ENCODE data around the gene COX19.
A peak's percentile ranks its signal among the peaks of the same experiment; 100 is the strongest.

The COX19 gene, protein sequence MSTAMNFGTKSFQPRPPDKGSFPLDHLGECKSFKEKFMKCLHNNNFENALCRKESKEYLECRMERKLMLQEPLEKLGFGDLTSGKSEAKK

DNA sequence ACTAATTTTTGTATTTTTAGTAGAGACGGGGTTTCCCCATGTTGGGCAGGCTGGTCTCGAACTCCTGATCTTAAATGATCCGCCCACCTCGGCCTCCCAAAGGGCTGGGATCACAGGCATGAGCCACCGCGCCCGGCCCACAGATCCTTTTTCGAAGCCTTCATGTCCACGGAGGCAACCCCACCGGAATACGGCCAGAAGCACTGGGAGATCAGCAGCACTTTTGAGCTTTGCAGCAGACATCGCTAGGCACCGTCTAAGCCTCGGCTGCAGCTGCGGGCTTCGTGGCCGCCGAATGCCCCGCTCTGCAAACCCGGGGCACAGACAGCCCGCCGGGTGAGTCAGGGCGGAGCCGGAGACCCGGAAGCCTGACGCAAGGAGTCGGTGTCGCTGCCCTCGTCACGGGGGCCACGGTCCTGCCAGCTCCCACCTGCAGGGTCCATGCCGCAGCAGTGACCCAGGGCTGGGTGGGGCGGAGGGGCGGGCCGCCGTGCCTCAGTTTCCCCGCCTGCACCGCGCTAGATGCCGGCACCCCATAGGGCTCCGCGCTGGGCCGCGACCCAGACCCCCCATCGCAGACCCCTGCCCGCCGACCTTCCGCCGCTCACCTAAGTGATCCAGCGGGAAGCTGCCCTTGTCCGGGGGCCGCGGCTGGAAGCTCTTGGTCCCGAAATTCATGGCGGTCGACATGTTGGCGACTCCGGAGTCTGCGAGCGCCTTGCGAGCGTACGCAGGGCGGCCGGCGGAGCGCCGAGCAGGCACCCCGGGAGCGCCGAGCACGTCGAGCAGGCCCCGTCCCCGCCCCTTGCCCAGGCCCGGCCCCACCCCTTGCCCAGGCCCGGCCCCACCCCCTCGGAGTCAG, at the start of gene COX19:
TSS of gene COX19 (minus strand) at position 730 of the 862 bp plus-strand sequence. CDS start at position 690, 40 bp downstream.
- DNase-seq (ENCODE audit: low read depth), result peak; percentile 39

DNA sequence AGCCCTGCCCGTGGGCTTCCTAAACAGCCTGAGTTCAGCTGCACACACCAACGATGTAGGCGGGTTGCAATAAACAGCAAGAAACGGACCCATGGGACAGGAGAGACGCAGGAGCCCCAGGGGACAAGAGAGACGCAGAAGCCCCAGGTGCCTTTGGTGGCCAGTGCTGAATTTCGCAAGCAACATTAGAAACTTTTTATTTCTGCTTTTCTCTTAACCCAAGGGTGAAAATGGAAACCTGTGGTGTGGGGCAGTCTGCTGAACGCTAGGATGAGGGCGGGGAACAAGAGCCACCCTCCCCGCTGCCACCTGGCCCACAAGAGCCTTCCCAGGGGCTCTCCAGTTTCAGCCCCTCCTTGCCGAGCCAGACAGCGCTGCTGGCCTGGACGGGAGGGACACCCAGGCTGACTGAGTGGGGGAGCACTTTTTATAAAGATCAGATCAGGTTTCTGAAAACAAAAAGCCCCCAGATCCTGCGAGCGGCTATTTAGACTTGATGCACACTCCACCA, 49.0 kb upstream of the COX19 start:
- DNase-seq (ENCODE audit: low read depth), result no peak

DNA sequence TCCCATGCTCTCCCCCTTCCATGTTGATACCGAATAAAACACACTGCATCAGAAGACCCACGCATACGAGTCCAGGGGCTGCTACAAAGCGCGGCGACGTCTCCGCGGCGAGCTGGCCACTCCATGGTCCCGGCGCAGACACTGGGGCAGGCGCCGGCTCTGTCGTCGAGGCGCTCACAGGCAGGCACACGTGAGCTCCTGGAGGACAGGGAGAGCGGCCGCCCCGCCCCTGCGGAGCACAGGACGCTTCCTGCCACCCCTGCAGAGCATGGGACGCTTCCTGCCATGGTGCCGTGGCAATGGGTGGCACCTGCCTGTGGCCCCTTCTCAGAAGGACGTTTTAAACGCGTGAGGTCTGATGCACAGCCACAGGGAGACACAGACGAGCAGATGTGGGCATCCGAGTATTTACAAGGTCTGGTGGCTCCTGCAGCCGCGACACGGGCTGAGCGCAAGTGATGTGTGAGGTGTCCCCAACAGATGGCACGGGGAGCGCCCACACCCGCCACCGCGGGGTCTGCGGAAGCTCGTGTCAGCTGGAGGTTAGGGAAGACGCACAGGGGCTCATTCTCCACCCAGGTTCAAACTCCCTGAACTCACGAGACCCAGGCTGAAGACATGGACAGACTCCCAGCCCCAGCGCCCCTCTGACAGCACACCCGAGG, 47.6 kb upstream of the COX19 start:
- DNase-seq (ENCODE audit: low read depth), result no peak

DNA sequence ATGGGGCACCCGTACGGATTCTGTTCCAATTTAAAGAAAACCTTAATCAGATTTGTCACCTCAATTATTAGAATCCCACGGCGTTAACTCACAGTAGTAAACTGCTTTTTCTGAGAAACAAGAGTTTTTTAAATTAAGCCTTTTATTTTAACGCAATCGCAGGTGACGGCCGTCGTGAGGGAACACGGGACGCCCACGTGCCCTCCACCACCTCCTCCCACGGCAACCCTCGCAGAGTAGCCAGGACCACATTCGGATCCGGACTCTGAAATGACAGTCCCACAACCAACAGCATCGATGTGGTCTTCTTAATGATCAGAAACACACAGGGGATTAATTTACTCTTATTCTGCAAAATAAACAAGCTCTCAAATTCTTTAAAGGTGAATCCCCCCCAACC, 47.0 kb upstream of the COX19 start:
- DNase-seq (ENCODE audit: low read depth), result no peak

DNA sequence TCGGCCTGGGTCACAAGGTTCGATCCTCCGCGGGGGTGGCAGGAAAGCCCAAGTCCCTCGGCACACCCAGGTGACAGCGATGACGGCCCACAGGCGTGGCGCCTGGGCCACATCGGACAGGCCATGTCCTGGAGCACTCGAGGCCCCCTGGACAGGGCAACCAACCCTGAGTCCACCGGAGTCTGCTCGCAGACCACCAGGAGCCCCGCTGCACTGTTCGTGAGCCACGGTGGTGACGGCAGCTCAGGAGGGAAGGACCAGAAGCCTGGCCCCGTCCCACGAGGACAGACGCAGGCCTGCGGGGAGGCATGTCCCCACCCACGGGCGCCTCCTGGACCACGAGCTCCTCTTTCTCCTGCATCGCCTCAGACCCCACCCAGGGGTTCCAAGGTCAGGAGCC, 46.6 kb upstream of the COX19 start:
- DNase-seq (ENCODE audit: low read depth), result no peak

DNA sequence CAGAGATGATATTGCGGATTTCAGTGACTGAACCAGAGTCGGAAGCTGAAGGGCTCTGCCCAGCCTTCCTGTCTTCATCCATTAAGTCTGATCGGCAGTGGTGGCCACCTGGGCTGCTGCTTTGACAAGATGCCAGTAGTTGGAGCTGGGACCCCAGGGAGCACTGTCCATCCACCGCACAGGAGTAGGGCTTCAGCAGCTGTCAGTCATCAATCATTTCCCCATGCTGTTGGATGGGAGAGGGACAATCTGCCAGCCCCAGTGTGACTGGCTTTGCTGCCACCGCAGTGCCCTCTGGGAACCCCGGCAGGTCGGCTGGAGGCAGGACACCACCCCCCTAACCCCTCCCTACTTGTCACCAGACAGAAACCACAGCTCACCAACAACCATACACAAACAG, 46.0 kb upstream of the COX19 start:
- no peak for DNase-seq (ENCODE audit: low read depth)

DNA sequence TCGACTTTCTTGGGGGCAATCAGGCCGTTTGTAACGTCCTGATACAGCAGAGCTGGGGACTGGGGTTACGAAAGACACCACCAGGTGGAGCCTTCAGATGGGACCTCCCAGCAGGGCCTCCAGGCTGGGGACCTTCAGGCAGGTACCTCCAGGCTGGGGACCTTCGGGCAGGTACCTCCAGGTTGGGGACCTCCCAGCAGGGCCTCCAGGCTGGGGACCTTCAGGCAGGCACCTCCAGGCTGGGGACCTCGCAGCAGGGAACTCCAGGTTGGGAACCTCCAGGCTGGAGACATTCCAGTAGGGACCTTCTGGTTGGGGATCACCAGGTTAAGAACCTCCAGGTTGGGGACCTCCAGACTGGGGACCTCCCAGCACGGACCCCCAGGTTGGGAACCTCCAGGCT, 45.5 kb upstream of the COX19 start:
- no peak for DNase-seq (ENCODE audit: low read depth)

DNA sequence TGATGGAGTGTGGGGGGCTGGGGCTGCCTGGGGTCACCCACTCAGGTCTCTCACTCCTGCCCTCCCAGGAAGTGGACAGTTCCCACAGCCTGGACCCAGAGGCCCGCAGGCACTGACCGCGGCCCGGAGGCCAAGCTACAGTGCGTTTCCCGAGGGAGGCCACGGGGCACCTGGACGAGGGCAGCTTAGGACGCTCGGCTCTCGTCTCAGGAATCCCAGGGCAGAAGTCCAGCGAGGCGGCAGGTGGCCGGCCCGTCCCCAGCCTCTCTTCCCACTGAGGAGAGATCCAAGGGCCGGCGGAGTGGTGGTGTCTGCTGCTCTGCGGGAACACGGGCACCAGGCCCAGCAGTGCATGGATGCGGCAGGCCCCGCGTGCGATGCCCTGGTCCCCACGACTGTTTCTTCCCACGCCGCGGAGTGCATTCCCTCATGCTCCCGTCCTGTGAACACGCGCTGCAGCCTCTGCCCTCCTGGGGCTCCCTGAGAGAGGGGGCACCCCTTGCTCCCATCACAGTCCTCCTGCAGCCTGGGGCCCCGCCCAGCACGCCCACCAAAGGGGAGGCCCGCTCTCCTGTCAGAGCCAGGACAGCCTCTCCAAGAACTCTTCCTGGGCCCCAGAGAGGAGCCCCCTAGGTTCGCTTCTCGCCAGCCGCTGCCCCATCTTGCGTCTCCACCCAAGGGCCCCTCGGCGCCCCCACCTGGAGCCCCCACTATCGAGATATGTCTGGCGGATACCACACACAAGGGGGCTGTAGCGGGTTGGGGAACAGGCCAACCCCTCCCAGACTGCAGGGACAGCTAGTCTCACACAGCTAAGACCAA, 44.7 kb upstream of the COX19 start:
- no peak for DNase-seq (ENCODE audit: low read depth)

DNA sequence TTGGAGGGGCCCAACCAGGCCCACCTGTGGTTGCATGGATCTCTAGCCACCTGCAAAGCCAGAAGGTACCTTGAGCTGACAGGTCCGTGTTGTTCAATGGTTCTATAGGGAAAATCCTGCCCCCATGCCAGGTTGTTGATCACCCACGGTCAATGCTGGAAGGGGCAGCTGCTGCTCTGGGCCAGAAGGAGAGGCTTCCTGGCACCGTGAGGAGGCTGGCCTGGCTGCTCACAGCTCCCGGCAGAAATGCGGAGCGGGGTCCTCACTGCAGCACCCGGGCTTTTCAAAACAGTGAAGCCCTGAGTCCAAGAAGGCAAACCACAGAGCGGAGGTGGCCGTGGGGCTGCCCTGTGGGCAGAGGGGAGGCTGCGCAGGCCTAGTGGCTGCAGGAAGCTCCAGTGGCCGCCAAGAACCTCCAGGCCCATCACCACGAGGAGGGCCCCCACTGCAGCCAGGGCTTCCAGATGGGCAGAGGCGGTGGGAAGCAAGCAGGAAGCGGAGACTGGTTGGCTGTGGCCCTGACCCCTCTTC, 44.0 kb upstream of the COX19 start:
- DNase-seq (ENCODE audit: low read depth), result no peak

DNA sequence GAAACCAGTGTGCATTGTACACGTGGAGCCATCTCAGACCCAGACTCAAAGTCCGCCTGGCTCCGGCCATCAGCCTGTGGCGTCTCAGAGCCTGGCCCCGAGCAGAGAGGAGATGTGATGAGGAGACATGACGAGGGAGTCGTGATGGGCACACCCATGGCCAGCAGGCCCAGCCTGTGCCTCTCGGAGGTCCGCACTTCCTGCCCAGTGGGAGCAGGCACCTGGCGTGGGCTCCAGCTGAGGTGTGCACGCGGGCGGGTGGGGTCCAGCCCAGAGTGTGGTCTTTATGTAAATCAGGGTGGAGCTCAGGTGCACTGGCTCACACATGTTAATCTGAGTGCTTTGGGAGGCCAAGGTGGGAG, 43.0 kb upstream of the COX19 start:
- no peak for DNase-seq (ENCODE audit: low read depth)

DNA sequence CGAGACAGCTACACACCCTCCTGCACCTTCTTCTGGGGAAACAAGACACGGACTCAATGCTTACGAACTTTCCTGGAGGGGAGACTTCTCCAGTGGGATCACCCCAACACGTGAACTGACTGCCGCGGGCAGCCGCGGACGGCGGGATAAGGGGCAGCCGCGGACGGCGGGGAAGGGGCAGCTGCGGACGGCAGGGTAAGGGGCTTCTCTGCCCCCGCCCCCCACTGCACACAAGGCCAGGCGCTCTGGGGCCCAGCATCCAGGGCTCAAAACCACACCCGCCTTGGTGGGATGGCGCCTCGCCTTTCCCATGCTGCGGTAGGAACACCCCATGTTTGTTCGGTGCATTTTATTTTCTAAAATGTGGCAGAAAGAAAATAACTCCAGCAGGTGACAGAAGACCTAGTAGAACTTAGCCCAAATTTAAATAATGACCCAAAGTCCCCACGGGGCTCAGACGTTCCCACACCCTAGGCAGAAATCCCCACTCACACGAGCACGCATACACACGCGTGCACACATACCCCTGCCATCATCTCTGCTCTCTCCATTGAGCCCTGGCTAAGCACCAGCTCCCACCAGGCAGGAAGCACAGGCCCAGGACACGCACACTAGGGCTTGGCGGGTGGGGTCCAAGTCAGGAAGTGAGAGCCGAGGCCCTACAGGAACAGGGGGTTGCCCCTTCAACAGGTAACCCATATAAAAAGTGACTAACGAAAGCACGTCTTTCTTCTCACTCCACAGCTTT, 42.4 kb upstream of the COX19 start:
- DNase-seq (ENCODE audit: low read depth), result no peak

DNA sequence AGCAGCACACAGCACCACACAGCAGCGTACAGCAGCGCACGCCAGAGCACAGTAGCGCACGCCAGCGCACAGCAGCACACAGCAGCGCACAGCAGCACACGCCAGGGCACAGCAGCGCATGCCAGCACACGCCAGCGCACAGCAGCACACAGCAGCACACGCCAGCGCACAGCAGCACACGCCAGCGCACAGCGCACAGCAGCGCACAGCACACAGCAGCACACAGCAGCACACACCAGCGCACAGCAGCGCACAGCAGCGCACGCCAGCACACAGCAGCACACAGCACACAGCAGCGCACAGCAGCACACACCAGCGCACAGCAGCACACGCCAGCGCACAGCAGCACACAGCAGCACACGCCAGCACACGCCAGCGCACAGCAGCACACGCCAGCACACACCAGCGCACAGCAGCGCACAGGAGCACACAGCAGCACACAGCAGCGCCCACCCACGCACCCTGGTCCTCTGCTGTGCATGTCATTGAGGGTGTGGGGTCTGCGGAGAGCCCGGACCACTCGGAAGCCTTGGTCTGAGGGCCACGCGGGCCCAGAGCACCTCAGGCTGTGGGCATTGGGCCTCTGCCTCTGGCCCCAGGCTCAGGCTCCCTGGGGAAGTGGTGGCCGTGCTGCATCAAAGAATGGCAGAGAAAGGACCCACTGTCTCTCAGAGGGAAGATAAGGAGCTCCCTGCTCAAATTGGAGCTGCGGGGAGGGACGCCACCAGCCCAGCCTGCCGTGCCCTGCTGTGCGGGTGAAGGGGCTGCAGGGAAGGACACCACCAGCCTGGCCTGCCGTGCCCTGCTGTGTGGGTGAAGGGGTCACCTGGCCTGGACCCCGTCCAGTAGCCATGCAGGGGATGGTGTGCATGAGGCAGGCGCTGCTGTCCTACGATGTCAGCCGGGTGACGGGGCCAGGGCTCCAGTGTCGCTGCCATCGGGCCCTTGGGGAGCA, 41.5 kb upstream of the COX19 start:
- DNase-seq (ENCODE audit: low read depth), result no peak

DNA sequence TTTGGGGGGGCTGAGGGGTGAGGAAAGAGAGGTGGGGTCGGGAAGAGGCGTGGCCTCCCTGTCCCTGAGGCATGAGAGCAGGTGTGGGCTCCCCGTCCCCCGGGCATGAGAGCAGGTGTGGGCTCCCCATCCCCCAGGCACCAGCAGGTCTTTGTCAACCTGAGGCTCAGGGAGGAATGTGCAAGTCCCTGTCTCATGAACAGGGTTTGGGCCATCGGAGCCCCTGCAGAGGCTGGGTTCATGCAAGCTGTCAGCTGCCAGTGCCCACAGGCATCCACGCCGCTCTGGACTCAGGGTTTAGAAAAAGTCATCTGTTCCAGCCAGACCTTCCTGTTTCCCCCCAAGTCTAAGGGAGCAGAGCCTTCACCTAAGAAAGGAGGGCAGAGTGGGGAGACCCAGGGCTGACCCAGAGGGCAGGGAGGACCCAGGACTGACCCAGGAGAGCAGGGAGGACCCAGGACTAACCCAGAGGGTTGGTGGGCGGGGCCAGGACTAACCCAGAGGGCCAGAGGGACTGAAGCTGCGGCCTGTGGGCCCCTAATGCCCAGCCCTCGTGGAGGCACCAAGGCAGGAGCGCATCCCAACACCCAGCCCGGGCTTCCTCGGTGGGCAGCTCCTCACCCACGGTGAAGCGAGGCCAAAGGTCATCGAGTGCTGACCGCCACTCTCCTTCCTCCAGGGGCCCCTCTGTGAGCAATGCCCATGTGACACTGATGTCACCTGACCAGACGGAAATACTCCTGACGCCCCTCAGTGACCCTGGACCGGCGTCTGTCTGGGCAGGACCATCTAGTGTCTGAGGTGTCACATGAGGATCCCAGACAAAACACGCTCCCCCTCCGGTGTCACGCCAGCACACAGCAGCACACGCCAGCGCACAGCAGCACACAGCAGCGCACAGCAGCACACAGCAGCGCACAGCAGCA, 40.1 kb upstream of the COX19 start:
- DNase-seq (ENCODE audit: low read depth), result no peak

DNA sequence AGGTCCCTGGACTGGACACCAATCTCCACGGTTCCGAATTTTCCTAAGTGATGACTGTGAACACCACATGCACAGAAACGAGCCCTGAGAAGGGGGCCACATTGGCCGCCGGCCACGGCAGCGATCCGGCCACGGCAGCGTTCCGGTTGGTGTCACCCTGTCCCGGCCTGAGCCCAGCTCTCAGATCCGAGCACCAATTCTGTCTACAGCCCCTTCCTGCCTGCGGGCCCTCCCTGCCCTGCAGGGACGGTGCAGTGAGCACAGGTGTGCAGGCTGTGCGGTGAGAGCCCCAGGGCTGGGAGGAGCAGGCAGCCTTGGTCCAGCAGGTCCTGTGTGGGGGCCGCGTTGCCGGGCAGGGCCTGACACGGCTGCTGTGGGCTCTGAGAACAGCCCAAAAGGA, 39.3 kb upstream of the COX19 start:
- no peak for DNase-seq (ENCODE audit: low read depth)

DNA sequence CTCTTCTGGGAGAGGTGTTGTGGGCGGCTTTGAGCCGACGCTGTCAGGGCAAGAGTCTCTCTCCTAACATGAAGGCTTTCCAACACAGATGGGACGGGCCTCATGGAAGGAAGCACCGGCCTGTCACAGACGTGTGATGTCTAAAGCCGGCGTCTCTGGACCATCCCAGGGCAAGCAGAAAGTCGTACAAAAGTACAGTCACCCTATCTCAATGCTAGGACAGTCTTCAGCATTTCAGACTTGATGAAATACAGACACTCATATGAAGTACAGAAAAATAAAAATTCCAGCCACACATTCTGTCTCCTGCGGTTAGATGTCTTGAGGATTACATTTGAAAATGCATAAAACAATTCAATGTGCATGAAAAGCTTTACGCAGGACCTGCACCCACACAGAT, 38.2 kb upstream of the COX19 start:
- DNase-seq (ENCODE audit: low read depth), result no peak

DNA sequence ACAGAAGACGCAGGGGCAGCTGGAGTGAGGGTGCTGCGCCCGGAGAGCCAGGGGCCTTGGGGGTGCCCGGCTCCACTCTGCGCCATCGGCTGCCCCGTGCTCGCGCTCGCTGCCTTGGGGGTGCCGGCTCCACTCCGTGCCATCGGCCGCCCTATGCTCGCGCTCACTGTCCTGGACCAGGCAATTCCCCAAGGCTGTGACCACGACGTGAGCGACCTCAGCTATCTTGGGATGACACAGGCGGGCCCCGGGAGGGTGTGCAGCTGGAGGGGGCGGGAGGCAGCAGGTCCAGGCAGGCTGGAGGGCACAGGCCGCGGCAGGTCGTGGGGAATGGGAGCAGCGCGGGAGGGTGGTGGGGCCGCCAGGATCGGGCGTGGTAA, 37.4 kb upstream of the COX19 start:
- DNase-seq (ENCODE audit: low read depth), result no peak

DNA sequence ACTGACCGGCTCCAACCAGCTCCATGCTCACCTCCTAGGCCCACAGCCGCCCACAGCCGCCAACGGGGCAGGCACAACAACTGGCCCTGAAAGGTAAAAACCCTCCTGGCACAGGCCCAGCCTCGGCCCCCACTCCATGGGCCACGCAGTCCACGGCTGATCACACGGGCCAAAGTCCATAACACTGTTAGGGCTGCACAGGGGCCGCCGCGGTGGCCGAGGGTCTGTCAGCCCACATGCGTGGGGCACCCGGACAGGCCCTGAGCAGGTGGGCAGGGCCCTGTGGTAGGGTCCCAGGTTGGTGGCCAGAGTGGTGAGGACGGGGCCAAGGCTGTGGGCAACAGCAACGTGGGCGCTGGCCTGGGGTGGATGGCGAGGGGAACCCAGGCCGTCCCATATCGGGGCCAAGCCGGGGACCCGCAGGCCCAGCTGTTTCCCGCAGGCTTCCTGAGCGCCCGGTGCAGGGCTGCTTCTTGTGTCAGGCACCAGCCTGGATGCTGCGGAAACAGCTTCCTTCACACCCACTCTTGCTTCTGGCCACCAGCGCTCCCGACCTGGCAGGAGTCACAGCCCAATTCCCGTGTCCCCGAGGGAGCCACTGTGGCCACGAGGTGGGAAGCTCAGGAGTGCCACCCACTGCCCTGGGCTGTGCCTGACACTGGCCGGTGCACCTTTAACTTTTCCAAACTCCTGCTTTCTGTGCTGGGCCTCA, 36.8 kb upstream of the COX19 start:
- no peak for DNase-seq (ENCODE audit: low read depth)

DNA sequence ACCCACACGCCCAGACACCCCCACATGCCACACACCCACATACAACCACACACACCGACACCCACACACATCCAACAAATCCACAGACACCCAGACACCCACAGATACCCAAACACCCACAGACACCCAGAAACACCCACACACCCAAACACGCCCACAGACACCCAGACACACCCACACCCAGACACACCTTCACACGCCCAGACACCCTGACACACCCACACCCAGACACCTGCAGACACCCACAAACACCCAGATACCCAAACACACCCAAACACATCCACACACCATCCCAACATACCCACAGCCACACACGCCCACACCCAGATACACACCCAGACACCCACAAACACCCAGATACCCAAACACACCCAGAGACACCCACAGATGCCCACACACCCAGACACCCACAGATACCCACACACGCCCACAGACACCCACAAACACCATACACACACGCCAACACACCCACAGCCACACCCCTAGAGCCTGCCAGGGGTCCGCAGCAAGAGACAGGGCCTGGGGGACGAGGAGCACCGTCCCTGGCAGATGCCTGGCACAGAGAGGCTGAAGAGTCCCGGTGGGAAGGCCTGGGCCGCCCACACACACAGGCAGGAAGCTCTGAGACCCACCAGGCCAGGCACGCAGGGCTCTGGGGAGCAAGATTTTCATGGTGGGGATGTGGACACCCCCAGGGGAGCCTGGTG, 36.1 kb upstream of the COX19 start:
- DNase-seq (ENCODE audit: low read depth), result no peak

Data from HS-5 (cell line).